Stimulated activated CD4-positive, alpha-beta T cell treated with anti-CD3 and anti-CD28 coated beads, Interleukin-12 subunit alpha, Interleukin-12 subunit beta, amount 100 ng/mL, for 24 hours (primary cell): ENCODE data around the gene BNIP2.
"Not testable (repeated sequence)": the region's sequence is repeated elsewhere in the genome, so short reads cannot be mapped to it uniquely, and the experiment has no call there.

Source experiments
- DNase-seq, 2 experiments: peaks; one replicate each; pipeline ENCODE4 v3.0.0-alpha.2; 2020; ENCODE audit warnings: low read depth in 2 of 2

Gene BNIP2, protein sequence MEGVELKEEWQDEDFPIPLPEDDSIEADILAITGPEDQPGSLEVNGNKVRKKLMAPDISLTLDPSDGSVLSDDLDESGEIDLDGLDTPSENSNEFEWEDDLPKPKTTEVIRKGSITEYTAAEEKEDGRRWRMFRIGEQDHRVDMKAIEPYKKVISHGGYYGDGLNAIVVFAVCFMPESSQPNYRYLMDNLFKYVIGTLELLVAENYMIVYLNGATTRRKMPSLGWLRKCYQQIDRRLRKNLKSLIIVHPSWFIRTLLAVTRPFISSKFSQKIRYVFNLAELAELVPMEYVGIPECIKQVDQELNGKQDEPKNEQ

DNA sequence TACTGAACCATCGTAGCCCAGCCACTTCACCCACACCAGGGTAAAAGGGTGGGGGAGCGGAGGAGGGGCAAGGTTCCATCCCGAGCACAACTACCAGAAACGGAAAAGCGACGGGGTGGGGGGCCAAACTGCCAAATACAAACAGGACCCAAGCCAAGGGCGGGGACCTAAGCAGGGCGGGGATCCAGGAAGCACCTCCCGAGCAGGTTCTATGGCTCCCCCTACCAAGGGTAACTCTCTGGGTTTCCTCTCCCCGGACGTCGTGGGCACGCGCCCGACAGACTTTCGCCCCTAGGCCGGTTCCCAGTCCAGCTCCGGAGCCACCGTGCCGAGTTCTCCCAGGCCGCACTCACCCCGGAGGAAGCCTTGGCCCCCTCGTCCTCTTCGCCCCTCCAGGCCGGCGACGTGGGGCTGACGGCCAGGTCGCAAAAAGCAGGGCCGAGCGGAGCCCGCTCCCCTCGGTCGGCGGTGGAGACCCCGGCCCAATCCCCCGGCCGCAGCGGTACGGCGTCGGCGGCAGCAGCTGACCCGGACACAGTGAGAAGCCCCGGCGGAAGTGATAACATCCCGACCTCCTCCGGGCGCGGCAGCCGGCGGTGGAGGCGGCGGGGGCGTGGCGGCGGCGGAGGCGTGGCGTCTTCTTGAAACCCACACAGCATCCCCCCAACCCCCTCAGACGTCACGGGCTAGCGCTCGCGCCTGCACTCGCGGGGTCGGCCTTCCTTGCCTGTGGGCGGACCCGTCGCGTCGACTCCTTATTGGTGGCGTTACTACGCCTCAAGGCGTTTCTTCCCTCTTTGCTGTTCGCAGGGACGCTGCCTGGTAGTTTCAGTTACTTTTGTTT is at the start of gene BNIP2:
Gene BNIP2 (minus strand): TSS at position 539 of the 844 bp plus-strand sequence. CDS start 6,863 bp downstream, outside the sequence.
- DNase-seq, result peak; percentile 92 to 98

- no peak for DNase-seq
Observed at GRCh38 chr15:59738676-59739075, 49.6 kb upstream of the BNIP2 start.

- DNase-seq, result no peak
Observed at GRCh38 chr15:59736181-59736580, 47.1 kb upstream of the BNIP2 start.

DNA sequence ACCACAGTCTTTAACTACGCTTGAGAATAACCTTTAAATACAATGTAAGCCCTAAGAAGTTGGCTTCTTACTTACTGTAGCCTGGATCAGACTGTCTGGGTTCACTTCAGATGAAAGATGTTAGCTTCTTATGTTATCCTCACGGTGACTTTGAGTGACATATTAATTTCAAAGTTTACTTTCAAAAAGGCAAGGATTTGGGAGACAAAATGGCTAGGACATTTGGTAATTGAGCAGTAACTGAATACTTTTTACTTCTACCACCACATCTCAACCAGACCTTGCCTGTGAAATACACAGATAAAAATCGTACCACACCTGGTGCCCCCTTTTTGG is 36.0 kb upstream of the BNIP2 start:
- DNase-seq, result no peak

- DNase-seq, result no peak
Observed at GRCh38 chr15:59723687-59724346, 34.7 kb upstream of the BNIP2 start.

GRCh38 chr15:59722476-59722875 is 33.4 kb upstream of the BNIP2 start:
- no peak for DNase-seq

DNA sequence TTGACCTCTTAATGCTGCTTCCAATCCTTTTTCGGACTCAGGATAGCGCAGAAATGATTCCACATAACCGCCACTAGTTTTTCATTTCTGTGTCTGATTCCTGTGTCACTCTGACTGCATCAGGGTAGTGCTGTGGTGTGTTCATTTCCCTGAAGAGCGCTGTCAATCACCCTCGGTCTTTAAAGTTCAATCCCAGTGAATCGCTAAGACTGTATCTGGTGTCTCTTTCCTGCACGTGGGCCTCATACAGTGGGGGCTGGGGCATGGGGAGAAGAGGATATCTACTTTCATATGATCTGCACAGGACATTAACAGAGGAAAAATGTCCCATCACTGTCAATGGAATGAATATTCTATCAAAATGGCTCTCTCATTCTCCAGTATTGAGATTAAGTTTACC is 32.9 kb upstream of the BNIP2 start:
- DNase-seq, result no peak

DNA sequence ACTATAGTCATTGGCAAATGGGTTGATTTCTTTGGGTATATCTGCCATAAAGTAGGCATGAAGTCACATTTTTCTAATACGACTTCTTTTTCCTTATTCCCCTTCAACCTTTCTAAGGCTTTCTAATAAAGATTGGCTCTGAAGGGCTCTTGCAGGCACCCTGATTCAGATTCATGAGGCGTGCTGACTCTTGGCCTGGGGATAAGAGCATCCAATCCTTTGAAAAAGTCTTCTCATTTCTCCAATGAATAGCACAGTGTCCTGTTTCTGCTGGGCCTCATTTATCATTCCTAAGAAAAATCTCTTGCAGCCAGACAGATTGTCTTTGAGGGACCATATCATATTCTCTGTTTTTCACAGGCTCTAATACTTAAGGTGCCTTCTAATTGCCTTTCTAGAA is 32.3 kb upstream of the BNIP2 start:
- DNase-seq, result no peak

- no peak for DNase-seq
Observed at GRCh38 chr15:59713177-59713576, 24.1 kb upstream of the BNIP2 start.

DNA sequence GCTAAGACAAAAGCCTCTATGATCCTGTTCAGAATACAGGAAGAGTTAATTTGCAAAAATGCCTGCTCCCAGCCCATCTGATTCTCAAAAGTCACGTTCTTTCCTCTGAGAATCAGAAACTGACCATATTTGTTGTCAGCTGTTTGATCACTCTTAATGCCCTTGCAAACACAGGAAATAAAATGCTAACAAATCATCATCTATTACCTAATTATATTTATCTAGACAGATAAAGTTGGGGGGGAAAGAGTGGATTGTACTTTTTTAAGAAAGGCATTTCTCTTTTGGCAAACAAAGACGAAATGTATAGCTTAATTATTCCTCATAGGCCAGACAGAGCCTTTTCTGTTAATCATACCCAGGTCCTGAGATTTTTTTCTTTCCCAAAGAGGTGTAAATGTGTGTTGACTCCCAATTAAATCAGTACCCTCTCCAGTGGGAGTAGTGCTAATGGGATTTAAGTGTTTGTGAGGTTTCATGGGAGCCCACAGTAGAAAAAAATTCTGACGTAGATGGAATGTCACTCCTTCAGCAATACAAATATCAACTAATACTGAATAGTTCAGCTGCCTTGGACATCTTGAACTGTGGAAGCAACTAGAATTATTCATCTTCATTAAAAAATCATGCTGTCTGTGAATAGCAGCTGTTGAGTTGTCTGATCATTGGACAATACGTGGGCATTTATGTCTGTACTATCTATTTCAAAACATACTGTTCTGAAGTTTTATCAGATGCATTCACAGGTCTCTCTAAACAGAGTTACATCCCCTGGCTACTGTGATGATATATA is 22.5 kb upstream of the BNIP2 start:
- no peak for DNase-seq

DNA sequence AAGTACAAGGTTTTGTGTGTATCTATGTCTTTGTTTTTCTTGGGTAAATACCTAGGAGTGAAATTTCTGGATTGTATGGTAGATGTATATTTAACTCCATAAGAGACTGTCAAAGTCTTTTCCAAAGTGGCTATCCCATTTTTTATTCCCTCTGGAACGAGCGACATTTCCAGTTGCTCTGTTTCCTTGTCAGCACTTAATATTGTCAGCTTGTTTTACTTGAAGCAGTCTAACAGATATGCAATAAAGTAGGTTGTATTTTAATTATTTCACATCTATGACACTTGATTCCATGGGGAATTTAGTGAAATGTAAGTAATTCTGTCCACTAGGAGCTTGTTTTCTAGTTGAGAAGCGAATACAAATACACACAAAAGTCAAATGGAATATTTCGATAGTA is 18.5 kb upstream of the BNIP2 start:
- no peak for DNase-seq

DNA sequence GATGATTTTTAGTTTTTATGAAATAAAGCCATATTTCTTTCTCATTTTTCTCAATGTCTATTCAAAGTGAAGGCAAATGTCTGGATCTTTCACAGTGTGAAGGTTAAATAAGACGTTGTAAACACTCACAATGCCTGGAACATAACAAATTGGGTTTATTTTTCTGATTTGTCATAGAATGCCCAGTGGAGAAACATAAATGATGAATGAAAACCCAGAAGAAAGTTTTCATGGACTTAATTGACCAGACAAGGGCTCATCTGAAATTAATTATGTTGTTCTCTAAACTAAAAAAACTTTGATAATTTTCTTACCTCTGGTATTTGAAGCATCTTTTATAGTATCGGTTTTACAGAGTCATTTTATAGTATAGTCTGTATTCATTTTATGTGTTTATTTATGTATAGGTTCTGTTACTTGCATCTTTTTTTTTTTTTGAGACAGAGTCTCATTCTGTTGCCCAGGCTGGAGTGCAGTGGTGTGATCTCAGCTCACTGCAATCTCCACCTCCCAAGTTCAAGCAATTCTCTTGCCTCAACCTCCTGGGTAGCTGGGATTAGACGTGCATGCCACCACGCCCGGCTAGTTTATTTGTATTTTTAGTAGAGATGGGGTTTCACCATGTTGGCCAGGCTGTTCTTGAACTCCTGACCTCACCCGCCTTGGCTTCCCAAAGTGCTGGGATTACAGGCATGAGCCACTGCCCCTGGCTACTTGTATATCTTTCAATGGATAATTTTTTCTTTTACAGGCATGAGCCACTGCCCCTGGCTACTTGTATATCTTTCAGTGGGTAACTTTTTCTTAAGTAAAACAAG is 15.1 kb upstream of the BNIP2 start:
- DNase-seq, result no peak

GRCh38 chr15:59702351-59702750 is 13.2 kb upstream of the BNIP2 start:
- DNase-seq, result no peak

GRCh38 chr15:59701880-59702279 is 12.8 kb upstream of the BNIP2 start:
- no peak for DNase-seq

GRCh38 chr15:59699810-59700431 is 10.8 kb upstream of the BNIP2 start:
- DNase-seq, result no peak

DNA sequence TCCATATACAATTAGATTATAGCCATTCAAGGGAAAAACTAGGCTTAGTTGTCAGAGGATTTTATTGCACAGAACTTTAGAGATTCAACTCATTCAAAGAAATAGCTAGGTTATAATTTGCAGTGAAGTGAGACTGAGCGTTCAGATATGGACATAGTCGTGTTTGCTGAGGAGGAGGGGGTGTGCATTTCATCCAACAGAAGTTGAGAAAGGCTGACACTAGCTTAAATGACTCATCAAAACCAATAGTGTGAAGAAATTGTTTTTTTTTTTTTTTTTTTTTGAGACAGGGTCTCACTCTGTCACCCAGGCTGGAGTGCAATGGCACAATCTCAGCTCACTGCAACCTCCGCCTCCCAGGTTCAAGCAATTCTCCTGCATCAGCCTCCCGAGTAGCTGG is 8.9 kb upstream of the BNIP2 start:
- not testable (repeated sequence) for DNase-seq

GRCh38 chr15:59696332-59696731 is 7.2 kb upstream of the BNIP2 start:
- DNase-seq, result no peak

DNA sequence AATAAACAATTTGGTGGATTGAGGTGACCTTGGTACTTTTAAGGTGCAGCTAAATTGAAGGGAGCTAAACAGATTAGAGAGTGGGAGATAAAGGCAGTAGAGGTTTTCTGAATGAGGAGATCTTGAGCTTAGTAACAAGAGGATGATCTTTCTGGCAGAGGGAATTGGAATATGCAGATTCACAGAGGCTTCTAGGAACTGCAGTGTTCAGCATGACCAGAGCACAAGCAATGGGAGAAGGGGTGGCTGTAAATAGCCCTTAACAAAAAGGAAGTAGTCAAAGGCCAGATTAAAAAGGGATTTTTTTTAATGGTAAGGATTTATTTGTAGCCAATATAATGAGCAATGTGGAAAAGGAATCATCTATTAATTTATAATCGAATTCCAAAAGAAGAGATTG is 5.7 kb upstream of the BNIP2 start:
- DNase-seq, result no peak

- DNase-seq, result peak in 1 of 2 experiments; percentile 27
Observed at GRCh38 chr15:59691194-59691805, 2.2 kb upstream of the BNIP2 start.

DNA sequence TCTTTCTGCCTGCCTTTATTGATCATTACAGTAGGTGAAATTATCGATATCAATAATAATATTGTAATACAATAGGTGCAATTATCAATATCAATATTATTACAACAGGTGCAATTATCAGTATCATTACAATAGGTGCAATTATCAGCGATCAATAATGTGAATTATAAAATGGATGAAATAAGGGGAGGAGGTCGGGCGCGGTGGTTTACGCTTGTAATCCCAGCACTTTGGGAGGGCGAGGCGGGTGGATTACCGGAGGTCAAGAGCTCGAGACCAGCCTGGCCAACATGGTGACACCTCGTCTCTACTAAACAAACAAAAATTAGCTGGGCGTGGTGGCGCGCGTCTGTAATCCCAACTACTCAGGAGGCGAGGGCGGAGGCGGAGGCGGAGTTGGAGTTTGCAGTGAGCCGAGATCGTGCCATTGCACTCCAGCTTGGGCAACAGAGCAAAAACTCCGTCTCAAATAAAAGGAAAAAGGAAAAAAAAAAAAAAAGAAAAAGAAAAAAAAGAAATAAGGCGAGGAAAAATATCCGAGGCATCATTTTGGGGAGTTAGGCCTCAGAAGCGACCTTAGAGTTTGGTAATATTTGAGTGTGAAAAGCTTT is 611 bp upstream of the BNIP2 start:
- peak; percentile 30 to 51 for DNase-seq
